GM21619 (cell line): ENCODE data around the gene PPM1M.

Experiments used
- ATAC-seq: cut with Tn5 transposase; IDR thresholded peaks from one replicate; pipeline ENCODE4 v1.9.1; 2021; ENCODE audit not compliant: unreplicated experiment

The PPM1M gene

DNA sequence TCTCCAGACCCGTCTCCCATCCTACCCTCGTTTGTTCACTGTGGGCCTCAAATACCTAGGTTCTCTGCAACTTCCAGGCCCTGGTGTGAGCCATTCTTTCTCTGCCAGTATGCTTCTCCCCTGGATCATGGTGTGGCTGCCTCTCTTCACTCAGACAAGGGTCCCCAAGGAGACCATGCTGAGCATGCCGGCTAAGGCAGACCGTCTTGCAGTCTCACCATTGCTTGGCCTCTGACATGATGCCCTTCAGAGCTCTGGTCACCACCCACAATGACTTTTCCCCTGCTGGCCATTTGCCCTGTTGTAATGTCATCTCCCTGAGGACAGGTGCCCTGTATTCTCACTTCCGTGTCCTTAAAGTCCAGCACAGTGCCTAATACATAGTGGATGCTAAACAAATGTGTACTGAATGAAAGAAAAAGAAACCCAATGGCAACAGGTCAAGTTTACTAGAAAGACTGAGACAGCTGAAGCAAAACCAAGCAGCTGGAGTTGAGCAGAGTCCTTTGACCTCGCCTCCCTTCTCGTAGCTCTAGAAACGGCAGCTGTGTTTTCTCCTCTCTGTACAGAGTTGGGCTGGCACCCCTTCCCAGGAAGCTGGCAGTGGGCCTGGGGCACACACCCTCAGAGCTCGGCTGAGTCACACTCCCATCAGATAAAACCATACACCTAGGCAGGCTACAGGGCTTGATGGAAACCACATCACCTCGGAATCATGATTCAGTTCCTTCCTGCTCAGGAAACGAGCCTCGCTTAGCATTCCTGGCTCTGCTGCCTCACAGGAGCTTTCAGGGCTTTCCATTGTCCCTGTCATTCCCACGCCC, 28.8 kb upstream of the PPM1M start:
- no peak for ATAC-seq

DNA sequence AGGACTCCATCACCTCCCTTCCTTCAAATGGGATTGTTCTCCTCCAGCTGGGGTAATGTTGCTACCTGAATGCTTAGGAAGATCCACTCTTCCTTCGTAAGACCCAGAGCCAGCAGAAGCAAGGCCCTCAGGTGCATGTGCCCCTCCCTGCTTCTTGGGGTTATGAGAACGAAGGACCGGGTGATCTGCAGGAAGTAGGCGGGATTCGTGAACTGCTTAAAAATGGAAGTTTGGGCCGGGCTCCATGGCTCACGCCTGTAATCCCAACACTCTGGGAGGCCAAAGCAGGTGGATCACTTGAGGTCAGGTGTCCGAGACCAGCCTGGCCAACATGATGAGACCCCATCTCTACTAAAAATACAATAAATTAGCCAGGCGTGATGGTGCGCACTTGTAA, 28.2 kb upstream of the PPM1M start:
- ATAC-seq, result no peak

DNA sequence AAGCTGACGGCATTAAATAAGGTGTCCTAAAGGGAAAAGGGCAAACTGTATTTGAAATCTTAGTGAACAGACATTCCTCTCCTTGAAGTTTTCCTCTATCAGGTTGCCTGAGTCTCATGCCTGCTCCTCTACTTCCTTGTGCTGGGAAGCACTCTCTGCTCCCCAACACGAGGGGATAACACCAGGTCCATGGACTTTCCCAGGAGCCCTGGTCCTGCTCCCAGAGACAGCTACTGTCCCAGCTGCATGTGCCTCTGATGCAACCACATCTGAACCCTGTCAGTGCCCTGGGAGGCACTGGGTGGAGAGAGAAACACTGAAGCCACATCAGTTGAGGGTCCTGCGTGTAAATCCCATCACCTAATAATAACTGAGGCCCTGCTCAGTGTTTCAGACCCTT, 27.5 kb upstream of the PPM1M start:
- no peak for ATAC-seq

DNA sequence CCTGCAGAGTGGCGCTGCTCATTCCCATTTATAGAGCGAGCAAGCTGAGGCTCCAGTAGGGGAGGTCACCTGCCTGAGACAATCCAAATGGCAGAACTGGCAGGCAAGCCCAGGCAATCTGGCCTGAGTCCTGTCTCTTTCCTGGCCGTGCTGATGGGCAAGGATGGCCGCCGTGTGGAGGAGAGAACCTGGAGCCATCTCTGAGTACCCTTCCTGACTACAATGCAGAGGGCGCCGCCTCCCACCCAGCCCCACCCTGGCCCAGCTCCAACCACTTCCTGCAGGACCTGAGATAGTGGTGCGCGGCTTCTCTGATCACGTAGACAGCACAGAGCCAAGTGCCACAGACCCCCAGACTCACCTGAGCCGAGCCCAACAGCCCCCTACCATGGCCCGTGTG, 27.1 kb upstream of the PPM1M start:
- no peak for ATAC-seq

DNA sequence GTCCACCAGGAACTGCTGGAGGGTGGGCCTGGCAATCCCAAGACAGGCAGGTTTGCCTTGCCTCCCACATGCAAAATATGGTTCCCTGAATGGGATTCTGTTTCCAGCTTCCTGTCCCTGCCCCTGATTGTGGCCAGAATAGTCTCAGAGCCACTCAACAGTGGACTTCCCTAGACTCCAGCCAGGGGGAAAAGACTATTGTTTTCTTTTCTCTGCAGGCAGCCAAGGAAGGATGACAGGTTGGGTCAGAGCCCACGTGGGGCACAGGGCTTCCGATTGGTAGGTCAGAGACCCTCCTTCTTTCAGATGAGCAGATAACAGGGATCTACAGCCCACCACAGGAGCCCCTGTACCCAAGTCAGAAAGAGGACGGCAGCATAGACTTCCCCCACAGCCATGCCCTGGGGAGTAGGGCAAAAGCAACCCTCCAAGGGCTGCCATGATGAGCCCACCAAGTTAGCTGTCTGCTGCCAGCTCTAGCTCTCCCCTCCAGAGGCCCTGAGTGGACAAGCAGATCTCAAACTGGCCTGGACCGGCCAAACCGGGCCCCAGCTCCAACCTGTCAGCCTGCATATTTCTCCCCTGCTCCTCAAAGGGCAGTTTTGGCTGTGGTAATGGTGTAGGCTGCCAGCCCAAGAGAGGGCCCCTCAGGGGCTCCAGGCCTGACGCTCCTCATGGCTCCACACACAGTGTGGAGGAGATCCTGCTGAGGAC, 26.5 kb upstream of the PPM1M start:
- ATAC-seq, result no peak

DNA sequence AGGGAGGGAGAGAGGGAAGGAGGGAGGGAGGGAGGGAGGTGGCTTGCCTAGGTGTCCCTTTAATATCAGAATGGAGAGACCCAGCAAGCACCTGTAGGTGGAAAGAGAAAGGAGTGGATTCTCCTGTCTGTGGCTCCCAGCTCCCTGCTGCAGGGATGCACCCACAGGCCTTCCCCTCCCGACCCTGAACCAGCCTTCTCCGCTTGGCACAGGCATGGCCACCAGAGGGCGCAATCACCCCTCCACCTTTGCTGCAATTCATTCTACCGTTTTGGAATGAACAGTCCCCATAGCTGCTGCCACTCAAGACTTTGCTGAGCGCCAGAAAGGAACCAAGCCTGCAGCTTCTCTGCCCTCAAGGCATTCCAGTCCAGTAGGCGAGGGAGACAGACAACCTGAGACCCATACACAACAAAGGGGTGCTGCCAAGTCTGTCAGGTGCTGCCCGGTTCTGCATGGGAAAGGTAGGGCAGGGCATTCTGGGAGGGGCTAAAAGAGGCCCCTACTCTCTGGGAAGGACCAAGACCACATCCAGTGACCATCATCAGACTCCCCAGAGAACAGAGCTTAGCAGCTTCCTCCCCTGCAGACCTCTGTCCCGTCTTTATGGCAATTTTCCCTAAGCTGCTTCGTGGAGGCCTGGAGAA, 25.1 kb upstream of the PPM1M start:
- ATAC-seq, result no peak

DNA sequence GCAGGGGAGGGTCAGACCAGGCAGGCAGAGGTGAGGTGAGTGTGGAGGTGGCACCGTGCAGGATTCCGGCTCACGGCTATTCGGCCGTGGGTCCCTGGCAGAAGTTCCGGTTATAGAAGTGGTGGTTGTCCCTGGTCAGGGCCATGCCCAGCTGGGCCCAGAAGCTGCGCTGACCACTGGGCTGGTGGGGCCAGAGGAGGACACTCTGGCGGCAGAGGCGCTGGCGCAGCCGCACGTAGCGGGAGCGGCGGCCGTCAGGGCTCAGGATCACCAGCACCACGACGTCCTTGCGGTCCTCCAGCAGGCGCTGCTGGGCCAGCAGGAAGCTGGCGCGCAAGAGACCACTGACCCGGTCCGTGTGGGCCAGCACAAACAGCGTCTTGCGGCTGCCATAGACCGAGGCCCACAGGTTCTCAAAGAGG, 24.4 kb upstream of the PPM1M start:
- ATAC-seq, result no peak

DNA sequence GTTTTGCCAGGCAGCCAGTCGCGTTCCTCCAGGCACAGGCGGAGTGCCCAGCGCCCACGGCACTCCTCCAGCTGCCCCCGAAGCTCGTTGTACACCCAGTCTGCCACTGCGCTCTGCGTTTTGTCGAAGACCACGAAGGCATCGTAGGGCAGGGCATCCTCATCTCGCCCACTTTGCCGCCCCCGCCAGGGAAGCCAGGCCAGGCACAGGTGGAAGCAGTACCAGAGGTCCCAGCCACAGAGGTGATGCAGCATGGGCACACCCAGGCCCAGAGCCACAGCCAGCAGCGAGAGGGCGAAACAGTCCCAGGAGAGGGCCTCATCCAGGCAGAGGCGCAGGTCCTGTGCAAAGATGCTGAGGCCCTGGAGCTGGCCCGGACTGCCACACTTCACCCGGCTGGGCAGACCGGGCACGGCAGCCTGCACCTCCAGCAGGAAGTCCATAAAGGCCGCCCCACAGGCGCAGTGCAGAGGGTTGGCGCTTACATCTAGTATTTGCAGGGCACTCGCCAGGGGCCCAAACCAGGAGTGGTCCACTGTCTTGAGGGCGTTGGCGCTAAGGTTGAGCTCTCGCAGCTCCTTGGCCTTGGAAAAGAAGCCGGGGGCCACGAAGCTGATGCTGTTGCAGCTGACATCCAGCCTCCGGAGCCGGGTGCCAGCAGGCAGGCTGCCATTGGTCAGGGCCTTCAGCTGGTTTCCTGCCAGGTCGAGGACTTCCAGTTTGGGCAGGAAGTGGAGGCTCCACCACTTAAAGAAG, 23.8 kb upstream of the PPM1M start:
- no peak for ATAC-seq

DNA sequence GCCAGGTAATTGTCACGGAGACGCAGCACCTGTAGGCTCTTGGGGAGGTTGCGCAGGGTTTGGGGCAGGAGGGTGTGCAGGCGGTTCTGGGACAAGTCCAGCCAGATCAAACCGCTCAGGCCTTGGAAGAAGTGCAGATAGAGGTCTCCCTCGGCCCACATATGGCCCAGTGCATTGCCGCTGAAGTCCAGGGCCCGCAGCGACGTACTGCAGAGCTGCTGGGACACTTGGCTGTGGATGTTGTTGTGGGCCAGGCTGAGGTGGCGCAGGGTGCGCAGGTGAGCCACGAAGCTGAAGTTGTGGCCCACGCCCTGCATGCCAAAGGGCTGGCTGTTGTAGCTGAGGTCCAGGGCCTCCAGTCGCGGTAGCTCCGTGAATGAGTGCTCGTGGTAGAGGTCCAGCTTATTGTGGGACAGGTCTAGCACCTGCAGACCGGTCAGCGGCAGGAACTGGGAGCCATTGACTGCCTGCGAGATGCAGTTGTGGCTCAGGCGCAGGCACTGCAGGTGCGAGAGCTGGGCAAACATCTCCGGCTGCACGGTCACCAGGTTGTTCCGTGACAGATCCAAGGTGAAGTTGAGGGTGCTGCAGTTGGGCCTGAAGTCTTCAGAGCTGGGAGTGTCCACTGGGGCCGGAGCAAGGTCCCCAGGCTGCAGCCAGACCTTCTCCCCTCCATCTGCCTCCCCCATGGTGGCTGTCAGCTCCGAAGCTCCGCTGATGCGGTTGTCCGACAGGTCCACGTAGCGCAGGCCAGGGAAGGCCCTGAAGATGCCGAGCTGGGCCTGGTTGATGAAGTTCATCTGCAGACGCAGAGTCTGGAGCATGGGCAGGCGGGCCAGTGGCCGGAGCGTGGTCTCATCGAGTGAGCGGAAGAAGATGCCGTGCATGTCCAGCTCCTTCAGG, 23.0 kb upstream of the PPM1M start:
- no peak for ATAC-seq

DNA sequence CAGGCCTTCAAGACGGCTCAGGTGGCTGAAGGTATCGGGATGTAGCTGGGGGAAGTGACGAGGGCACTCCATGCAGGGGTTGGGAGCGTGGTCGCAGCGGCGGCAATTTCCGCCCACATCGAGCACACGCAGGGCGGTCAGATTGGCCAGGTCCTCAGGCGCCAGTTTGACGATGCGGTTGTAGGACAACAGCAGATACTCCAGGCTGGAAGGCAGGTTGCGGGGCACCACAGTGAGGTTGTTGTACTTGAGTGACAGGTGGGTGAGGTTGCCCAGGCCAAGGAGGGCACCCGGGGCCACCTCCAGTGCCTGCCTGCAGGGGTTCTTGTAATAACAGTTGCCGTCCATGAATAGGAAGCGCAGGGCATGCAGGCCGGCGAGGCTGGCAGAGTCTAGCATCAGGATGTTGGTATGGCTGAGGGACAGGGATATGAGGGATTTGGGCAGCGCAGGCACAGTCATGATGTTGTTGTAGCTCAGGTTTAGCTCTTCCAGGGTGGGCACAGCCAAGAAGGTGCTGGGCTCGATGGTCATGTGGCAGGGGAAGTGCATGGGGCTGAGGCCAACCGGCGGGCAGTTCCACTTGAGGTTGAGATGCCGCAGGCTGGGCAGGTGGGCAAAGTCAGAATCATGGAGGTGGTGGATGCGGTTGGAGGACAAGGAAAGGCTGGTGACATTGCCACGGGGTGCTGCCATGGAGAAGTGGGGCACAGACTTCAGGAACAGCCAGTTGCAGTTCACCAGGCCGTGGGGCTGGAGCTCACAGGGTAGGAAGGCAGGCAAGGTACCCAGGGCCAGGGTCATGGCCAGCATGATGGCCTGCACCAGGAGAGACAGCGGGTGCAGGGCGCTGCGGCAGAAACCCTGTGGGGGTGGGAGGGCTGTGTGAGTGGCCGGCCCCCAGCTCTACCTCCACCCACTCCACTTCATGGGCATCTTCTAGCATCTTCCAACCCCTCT, 21.8 kb upstream of the PPM1M start:
- ATAC-seq, result no peak

DNA sequence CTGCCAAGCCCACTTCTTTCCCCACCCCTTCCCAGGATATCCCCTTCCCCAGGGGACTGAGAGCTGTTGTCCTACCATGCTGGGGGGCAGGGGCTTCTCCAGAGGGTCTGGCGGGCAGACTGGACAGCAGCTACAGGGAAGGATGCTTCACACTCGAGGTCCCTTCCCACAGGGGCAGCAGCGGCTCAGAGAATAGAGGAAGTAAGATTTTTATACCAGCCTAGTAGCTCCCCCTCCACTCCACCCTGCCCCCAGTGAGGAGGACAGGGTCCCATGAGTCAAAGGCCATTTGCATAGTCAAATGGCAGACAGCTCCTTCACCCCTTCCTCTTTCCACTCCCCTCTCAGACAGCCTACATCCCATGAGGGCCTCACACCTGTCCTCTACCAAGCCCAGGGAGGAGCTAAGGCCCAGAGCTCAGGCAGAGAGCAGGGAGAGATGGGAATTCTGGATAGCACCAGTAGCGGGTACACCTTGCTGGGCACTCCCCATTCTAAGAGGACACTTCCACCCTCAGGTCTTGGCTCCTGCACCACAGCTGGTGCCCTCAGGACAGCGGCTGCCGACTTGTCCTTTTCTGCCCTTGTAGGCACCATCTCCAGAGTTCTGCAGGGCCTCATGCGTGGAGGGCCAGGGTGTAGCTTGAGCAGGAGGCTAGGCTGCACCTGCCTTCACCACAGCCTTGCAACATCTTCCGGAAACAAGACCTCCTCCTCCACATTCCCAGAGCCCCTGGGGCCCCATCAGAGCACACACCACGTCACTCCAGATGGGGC, 19.9 kb upstream of the PPM1M start, which contains the start of gene TLR9:
Gene TLR9 (minus strand): TSS at position 194 of the 777 bp plus-strand sequence. CDS start 116 bp downstream, at position 78.
- peak; percentile 80 for ATAC-seq

DNA sequence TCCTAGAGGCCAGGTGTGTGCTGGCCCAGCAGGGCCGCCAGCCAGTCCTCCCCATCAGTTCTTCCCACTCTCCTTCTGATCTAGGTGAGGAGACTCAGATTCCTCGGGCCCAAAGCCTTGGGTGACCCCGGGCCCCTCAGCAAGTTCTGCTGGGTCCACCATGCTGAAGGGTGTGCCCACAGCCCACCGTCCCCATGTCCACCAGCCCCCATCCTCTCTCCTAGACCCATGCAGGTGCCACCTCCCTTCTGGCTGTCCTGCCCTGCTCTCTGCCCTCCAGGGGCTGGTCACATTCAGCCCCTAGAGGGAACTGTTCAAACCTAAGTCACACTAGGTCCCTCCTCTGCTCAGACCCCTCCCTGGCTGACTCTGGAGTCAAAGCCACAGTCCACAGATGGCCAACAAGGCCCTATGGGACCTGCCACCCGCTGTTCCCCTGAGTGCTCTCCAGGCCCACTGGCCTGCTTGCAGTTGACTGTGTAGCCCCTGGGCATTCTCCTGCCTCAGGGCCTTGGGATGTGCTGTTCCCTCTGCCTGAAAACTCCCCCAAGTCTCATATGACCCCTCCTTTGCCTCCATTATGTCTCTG, 19.2 kb upstream of the PPM1M start:
- ATAC-seq, result no peak

DNA sequence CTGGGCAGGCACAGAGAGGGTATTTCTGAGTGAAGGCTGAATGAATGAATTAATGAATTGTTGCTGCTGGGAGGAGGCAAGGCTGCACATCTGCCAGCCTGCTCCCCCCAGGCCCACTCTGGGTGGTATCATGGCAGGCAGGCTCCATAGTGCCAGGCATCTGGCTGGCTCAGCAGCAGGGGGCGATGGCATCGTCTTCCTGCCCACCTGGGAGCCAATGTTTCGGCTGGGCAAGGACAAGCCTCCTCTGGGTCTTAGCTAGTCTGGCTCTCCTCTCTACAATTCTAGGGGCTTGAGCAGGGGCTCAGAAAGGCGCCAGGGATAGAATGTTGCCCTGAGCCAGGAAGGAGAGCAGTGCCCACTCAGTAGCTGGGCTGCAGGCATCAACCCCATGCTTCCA, 18.4 kb upstream of the PPM1M start:
- no peak for ATAC-seq

DNA sequence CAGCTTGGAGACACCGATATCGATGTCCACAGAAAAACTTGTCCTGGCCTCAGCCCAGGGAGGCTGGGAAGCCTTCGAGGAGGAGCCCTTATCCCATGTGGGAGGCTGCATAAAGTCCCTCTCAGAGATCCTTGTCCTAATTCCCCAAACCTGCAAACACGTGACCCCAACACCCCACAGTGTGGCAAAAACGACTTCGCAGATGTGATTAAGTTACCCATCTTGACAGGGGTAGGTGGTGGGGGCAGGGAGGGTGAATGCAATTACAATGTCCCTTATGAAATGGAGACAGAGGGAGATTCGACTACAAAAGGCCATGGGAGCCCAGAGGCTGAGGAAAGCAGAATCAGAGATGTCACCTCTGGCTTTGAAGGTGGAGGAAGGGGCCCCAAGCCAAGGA, 17.8 kb upstream of the PPM1M start:
- ATAC-seq, result no peak

DNA sequence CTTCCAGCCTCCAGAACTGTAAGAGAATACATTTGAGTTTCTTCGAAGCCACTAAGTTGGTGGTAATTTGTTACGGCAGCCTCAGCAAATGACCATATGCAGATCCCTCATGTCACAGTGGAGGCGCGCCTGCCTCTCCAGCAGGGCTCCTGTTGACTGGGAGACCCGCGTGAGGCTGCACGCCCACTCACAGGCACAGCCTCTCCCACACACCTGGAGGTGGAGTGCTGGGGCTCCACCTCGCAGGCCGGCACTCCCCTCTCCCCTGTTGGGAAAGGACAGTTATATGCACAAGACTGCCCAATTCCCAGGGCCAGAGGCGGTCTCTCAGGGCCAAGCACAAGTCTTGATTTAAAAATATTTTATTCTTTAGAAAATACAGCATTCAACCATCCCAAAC, 17.3 kb upstream of the PPM1M start:
- no peak for ATAC-seq

DNA sequence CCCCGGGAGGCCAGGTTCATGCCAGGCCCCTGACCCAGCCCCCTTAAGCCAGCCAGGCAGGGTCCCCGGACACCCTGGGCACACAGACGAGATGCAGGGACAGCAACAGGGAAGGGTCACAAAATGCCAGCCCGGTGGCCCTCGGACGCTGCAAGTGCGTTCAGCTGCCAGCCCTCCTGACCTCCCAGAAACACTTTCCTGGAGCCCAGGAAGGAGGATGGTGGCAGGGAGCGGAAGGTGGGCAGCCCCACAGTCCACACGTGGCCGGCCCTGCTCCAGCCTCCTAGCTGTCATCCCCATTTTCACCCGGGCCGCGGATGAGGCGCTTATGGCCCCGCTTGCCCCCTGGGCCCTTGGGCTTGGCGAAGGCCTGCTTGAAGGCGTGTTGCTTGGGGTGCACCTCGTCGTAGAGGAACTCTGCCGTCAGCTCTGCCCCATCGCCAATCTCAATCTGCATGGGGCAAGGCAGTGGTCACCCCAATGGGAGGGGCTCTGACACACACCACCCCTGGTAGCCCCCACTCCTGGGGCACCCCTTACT, 16.7 kb upstream of the PPM1M start:
- no peak for ATAC-seq

DNA sequence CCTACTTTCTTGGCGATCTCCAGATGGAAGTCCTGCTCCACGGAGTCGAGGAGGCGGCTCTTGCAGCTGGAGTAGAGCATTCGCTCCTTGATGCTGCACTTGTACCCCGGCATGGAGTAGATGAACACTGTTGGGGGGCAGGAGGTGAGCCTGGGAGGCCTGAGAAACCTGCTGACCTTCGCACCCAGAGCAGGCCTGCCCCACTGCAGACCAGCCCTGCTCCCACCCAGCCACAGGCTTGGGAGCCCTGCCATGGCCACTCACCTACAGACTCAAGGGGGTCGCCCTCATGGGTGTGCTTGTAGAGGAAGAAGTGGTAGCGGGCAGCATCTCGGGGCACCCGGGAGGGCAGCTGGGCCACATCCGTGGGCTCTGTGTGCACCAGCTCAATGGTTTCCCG, 15.9 kb upstream of the PPM1M start:
- no peak for ATAC-seq

DNA sequence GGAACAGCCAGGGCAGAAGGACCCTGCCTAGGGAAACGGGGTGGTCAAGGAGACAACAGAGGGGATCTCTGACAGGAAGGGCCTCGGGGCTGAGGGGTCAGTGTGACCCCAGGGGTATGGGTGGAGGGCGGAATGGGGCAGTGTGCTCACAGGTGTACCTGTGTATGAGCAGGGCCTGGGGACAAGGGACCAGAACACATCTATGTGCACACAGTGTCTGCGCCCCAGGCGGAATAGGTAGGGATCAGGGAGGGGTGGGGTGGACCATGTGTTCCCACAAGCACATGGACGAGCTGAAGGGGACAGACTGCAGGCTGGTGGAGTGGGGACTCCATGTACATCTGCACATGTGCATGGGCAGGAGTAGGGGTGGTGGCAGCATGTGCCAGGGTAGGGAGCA, 15.1 kb upstream of the PPM1M start:
- ATAC-seq, result no peak
